OCI-LY7 (cell line): ENCODE results near the gene YAF2. TPM values are rescaled to one million over a fixed set of nuclear protein-coding genes. Genes with fewer than 3 reads are reported as not detected.

Source experiments
- BruUV-seq: library from RNA; stranded (reverse); fragments of 400-500 nt; replicated peaks from 2 replicates; lab custom pipeline; 2021; lab: Mats Ljungman, UMichigan
- CTCF ChIA-PET: fragments of 300-600 bp; sonication (Branson Sonifier 250); formaldehyde crosslinking; loops from one replicate; lab custom pipeline; 2022; ENCODE audit warnings: antibody characterized with exemption; ENCODE audit not compliant: unreplicated experiment; lab: Charles Lee
- POLR2A ChIA-PET: fragments of 300-600 bp; sonication (Branson Sonifier 250); formaldehyde crosslinking; loops from one replicate; lab custom pipeline; 2022; ENCODE audit warnings: antibody characterized with exemption; lab: Charles Lee
- DNase-seq: peaks from one replicate; pipeline ENCODE4 v3.0.0-alpha.2; 2015; ENCODE audit warnings: low spot score
- H2AFZ ChIP-seq: fragments of 200-600 bp; sonication (generic), shearing (Covaris generic); 2 replicates; pipeline ENCODE4 v1.6.1; 2014; ENCODE audit warnings: mild to moderate bottlenecking, antibody characterized with exemption, low read length, moderate library complexity
- H3K27ac ChIP-seq: fragments of 200-600 bp; sonication (generic); 2 replicates; pipeline ENCODE4 v1.5.1; 2014; ENCODE audit warnings: mixed run types, low read depth, mild to moderate bottlenecking, moderate library complexity, low read length, inconsistent platforms; ENCODE audit not compliant: poor library complexity, severe bottlenecking
- H3K36me3 ChIP-seq: fragments of 200-600 bp; sonication (generic); 2 replicates; pipeline ENCODE4 v1.6.1; 2014; ENCODE audit warnings: mild to moderate bottlenecking, antibody characterized with exemption, low read length, moderate library complexity, mixed read lengths; ENCODE audit not compliant: insufficient read depth
- H3K4me1 ChIP-seq: fragments of 200-600 bp; sonication (generic); 2 replicates; pipeline ENCODE4 v1.5.1; 2014; ENCODE audit warnings: mild to moderate bottlenecking, low read length; ENCODE audit not compliant: insufficient read depth, poor library complexity, severe bottlenecking
- H3K4me2 ChIP-seq: fragments of 200-600 bp; sonication (generic); 2 replicates; pipeline ENCODE4 v1.6.1; 2014; ENCODE audit warnings: mild to moderate bottlenecking, low read length
- H3K4me3 ChIP-seq: fragments of 200-600 bp; sonication (generic); 2 replicates; pipeline ENCODE4 v1.5.1; 2014; ENCODE audit warnings: mild to moderate bottlenecking, low read depth, low read length; ENCODE audit not compliant: poor library complexity, severe bottlenecking
- H3K79me2 ChIP-seq: fragments of 200-600 bp; sonication (generic); 2 replicates; pipeline ENCODE4 v1.6.1; 2016; ENCODE audit warnings: low read depth, mild to moderate bottlenecking, low read length, moderate library complexity, mixed read lengths; ENCODE audit not compliant: insufficient read depth
- H3K9me2 ChIP-seq: fragments of 200-600 bp; sonication (generic); 2 replicates; pipeline ENCODE4 v1.6.1; 2016; ENCODE audit warnings: mild to moderate bottlenecking, low read length, mixed read lengths; ENCODE audit not compliant: insufficient read depth
- H3K9me3 ChIP-seq: fragments of 200-600 bp; sonication (generic); 2 replicates; pipeline ENCODE4 v1.6.1; 2014; ENCODE audit warnings: mild to moderate bottlenecking, mixed run types, low read length, mixed read lengths
- H4K20me1 ChIP-seq: fragments of 200-600 bp; sonication (generic); 2 replicates; pipeline ENCODE4 v1.6.1; 2014; ENCODE audit warnings: mild to moderate bottlenecking, antibody characterized with exemption, low read length, moderate library complexity, mixed read lengths; ENCODE audit not compliant: insufficient read depth
- EZH2phosphoT487 ChIP-seq: fragments of 200-600 bp; sonication (generic); IDR thresholded peaks from 2 replicates; pipeline ENCODE4 v1.6.1; 2018; ENCODE audit warnings: low read depth, borderline replicate concordance, mild to moderate bottlenecking, mixed run types, antibody characterized with exemption, low read length, moderate library complexity, mixed read lengths
- intact Hi-C: fragments of 100-400 bp; cut with micrococcal nuclease; formaldehyde crosslinking; loops from one replicate; pipeline ENCODE4 v1.10.0; 2022; ENCODE audit not compliant: unreplicated experiment
- total RNA-seq, 2 experiments: library from RNA; depleted of rRNA in 1 of 2; stranded (reverse); fragments of >200 nt in 1 of 2; shearing (Covaris generic) in 1 of 2; gene quantifications; 2 replicates each; pipeline ENCODE4 v1.2.3, GENCODE V29; 2014 to 2022
- TF ChIP-seq, protein P1 (sequence below): fragments of 200-600 bp; sonication (generic); conservative IDR thresholded peaks from 2 replicates; pipeline ENCODE4 v1.5.1; 2014; ENCODE audit warnings: mild to moderate bottlenecking, antibody characterized with exemption, low read length, moderate library complexity, mixed read lengths

YAF2 gene
- total RNA-seq, 2 experiments from 2014 or later: 16.2 to 43.6 TPM

DNA sequence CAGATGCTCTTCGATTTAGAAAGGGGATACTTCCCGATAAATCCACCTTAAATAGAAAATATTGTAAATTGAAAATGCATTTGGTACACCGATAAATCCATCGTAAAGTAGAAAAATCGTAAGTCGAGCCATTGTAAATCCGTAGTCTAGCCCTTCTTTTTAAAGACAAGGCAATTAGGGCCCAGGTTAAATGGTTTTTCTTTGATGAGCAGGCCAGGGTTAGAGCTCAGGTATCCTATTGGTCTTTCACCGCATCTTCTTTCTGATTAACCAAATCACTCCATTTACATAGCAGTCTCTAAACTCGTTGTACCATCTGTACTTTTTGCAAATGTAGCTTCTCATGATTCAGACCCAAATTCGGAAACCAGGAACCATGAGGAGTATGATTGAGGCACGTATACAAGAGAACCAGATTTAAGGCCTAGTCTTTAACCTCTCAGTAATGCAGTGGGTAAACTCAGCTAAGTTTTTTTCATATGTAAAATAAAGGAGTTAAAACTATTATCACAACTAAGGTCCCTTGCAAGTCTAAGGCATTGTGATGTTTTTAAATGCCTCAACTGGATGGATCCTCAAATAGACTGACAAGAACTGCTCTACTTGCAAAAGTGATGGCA is 2.2 kb upstream of the YAF2 start:
- intact Hi-C loops: no loop called here
- no peak overlapping the region for H2AFZ ChIP-seq
- CTCF ChIA-PET: no interaction called here

DNA sequence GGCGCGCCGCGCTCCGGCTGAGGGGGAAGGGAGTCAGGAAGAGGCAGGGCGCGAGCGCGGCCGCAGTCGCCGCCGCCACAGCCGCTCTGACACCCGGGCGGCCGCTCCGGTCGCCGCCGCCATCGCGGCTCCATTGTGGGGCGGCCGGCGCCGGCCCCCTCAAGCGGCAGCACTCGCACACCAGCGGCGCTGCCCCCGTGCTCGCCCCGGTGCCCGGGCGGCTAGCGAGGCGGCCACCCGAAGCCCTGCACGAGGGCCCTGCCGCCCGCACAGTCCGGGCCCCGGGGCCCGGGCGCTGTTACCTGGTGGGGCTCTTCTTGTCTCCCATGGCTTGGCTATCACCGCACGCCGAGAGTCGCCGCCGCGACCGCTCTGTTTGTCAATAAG is 202 bp downstream of the YAF2 start:
- Histone ChIP-seq H2AFZ (peak overlapping the region; percentile 57; the same call in 1 of the 2 replicates), H3K27ac (peak overlapping the region; percentile 61), H4K20me1 (peaks cover 11% of the 10 kb centered on the region; the same call in 1 of the 2 replicates), H3K4me3 (peak overlapping the region; percentile 79), H3K9me3 (no peaks in the 10 kb centered on the region), H3K36me3 (peaks cover 15% of the 10 kb centered on the region), H3K79me2 (peaks cover 28% of the 10 kb centered on the region), H3K4me1 (peaks cover 24% of the 10 kb centered on the region), H3K9me2 (no peaks in the 10 kb centered on the region), H3K4me2 (peak overlapping the region; percentile 56)
- intact Hi-C loops: loop anchor here (1.0 to 10.0 kb wide), 4 partner anchors 88 to 803 kb away; partner anchors contain the start of genes GXYLT1, PPHLN1 and ZCRB1
- no peak for TF ChIP-seq EZH2phosphoT487
- TF ChIP-seq, protein P1, sequence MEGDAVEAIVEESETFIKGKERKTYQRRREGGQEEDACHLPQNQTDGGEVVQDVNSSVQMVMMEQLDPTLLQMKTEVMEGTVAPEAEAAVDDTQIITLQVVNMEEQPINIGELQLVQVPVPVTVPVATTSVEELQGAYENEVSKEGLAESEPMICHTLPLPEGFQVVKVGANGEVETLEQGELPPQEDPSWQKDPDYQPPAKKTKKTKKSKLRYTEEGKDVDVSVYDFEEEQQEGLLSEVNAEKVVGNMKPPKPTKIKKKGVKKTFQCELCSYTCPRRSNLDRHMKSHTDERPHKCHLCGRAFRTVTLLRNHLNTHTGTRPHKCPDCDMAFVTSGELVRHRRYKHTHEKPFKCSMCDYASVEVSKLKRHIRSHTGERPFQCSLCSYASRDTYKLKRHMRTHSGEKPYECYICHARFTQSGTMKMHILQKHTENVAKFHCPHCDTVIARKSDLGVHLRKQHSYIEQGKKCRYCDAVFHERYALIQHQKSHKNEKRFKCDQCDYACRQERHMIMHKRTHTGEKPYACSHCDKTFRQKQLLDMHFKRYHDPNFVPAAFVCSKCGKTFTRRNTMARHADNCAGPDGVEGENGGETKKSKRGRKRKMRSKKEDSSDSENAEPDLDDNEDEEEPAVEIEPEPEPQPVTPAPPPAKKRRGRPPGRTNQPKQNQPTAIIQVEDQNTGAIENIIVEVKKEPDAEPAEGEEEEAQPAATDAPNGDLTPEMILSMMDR: no peak
- BruUV-seq: no TSS peak
- POLR2A ChIA-PET: interaction anchor here (0.7 kb wide), 1 partner anchor 175 kb away, joined by 3 read pairs; no protein-coding TSS in a partner anchor
- DNase-seq: no peak
- CTCF ChIA-PET: no interaction called here

More for the DNA sequence above, 2.2 kb upstream of the YAF2 start:
- Histone ChIP-seq H3K4me1 (peaks cover 24% of the 10 kb centered on the region), H3K9me2 (no peaks in the 10 kb centered on the region), H3K9me3 (no peaks in the 10 kb centered on the region), H4K20me1 (peaks cover 11% of the 10 kb centered on the region; the same call in 1 of the 2 replicates), H3K4me3 (no peak overlapping the region), H3K36me3 (peaks cover 5% of the 10 kb centered on the region), H3K27ac (no peak overlapping the region), H3K4me2 (no peak overlapping the region), H3K79me2 (peaks cover 21% of the 10 kb centered on the region)
- no peak for TF ChIP-seq EZH2phosphoT487
- TF ChIP-seq, protein P1: no peak
- POLR2A ChIA-PET: interaction anchor here (1.0 kb wide), 1 partner anchor 22 kb away, joined by 3 read pairs; no protein-coding TSS in a partner anchor
- no peak for DNase-seq
- BruUV-seq: no TSS peak
